ENCODE data around the gene STIMATE.

DNA sequence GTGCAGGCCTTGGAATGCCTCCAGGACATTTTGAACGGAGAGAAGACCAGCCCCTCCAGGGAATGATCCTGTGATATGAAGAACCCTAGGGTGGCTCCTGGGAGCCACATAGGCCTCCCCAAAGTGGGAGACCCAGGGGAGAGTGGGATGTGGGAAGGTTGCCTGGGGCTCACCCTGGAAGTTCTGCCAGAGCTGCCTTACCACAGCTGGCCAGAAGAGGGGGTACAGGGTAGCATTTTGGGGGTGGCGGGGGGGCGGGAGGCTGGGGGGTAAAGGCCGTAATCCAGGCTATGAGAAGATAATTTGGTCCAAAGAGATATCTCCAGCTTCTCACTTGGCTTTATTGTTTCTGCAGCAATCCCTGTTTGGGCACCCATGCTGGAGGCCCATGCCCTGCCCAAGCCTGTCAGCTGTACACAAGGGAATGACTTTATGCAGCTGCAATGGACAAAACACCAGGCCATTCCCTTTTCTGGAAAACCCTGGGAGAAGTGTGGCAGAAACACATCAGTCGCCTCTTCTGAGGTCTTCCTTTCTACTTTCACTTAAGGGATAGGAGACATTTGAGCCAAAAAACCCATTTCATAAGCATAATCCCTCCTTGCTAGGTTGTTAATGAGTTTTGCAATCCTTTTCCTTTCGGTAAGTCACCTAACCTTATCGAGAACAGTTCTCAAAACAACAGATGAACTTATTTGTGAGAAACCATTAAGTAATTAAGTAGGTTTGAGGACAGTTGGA is 51.5 kb downstream of the STIMATE start:
- TF ChIP-seq, protein P1, sequence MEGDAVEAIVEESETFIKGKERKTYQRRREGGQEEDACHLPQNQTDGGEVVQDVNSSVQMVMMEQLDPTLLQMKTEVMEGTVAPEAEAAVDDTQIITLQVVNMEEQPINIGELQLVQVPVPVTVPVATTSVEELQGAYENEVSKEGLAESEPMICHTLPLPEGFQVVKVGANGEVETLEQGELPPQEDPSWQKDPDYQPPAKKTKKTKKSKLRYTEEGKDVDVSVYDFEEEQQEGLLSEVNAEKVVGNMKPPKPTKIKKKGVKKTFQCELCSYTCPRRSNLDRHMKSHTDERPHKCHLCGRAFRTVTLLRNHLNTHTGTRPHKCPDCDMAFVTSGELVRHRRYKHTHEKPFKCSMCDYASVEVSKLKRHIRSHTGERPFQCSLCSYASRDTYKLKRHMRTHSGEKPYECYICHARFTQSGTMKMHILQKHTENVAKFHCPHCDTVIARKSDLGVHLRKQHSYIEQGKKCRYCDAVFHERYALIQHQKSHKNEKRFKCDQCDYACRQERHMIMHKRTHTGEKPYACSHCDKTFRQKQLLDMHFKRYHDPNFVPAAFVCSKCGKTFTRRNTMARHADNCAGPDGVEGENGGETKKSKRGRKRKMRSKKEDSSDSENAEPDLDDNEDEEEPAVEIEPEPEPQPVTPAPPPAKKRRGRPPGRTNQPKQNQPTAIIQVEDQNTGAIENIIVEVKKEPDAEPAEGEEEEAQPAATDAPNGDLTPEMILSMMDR (IDR thresholded peaks at IDR 0.05) = no peak
- no peak for TF ChIP-seq POLR2A (IDR thresholded peaks at IDR 0.05)

Data from lower leg skin (tissue), 3 donors.